K562 (cell line): ENCODE results near the gene OR52A5.
"Not testable (repeated sequence)": the region's sequence is repeated elsewhere in the genome, so short reads cannot be mapped to it uniquely, and the experiment has no call there.

Source experiments
- BHLHE40 ChIP-seq: IDR thresholded peaks from 2 replicates; pipeline ENCODE4 v1.6.1; 2011; ENCODE audit warnings: low read length, improper control_type of control experiment
- BRCA1 ChIP-seq, 2 experiments: fragments of 450-650 bp in 1 of 2; sonication (generic) in 1 of 2; formaldehyde crosslinking in 1 of 2; IDR thresholded peaks; 2 replicates each; pipeline versions ENCODE4 v1.5.0 to v1.6.1; 2017 to 2020; ENCODE audit warnings: mild to moderate bottlenecking in 1 of 2, missing genetic modification reagents in 1 of 2
- CBFA2T2 ChIP-seq: fragments of 450-650 bp; conservative IDR thresholded peaks from 2 replicates; pipeline ENCODE4 v1.6.1; 2017; ENCODE audit warnings: mild to moderate bottlenecking
- CREB3 ChIP-seq: fragments of 450-650 bp; conservative IDR thresholded peaks from 2 replicates; pipeline ENCODE4 v1.6.1; 2016; ENCODE audit warnings: missing genetic modification characterization, low read depth, mild to moderate bottlenecking, missing compliant biosample characterization, moderate library complexity
- CTCF ChIP-seq, 3 experiments: IDR thresholded peaks in 2 of 3; conservative IDR thresholded peaks in 1 of 3; 2 replicates each; pipeline ENCODE4 v1.5.1; 2011 to 2012; ENCODE audit warnings: low read length in 3 of 3, mild to moderate bottlenecking in 3 of 3, control low read depth in 2 of 3, improper control_type of control experiment in 1 of 3, inconsistent platforms in 1 of 3, low read depth in 1 of 3, mixed read lengths in 1 of 3, moderate library complexity in 1 of 3; ENCODE audit not compliant: insufficient read depth in 2 of 3
- KAT8 ChIP-seq: fragments of 450-650 bp; IDR thresholded peaks from 2 replicates; pipeline ENCODE4 v1.6.1; 2016; ENCODE audit warnings: low read depth, mild to moderate bottlenecking
- POLR2AphosphoS5 ChIP-seq: IDR thresholded peaks from 2 replicates; pipeline ENCODE4 v1.6.1; 2011; ENCODE audit warnings: mild to moderate bottlenecking, low read depth, low read length, moderate library complexity; ENCODE audit not compliant: control insufficient read depth, insufficient read depth
- SIRT6 ChIP-seq: IDR thresholded peaks from one replicate; pipeline ENCODE4 v1.6.1; 2012; ENCODE audit warnings: low read depth, mild to moderate bottlenecking, control low read depth, inconsistent platforms, low read length, moderate library complexity
- SMAD3 ChIP-seq: fragments of 450-650 bp; formaldehyde crosslinking; conservative IDR thresholded peaks from 2 replicates; pipeline ENCODE4 v1.4.0; 2020; ENCODE audit warnings: mild to moderate bottlenecking
- SMC3 ChIP-seq: conservative IDR thresholded peaks from 2 replicates; pipeline ENCODE4 v1.6.1; 2011; ENCODE audit warnings: low read depth, low read length, improper control_type of control experiment; ENCODE audit not compliant: insufficient read depth
- SRF ChIP-seq, 2 experiments: fragments of 250-450, 450-650 bp in 1 of 2; sonication (Bioruptor Pico) in 1 of 2; sonication (generic) in 1 of 2; formaldehyde crosslinking; IDR thresholded peaks; 2 replicates each; pipeline versions ENCODE4 v1.5.0 to v1.5.1; 2020 to 2022; ENCODE audit warnings: mild to moderate bottlenecking in 1 of 2, missing genetic modification reagents in 1 of 2
- ZBTB11 ChIP-seq, 3 experiments: fragments of 200-800 bp in 1 of 3; fragments of 250-450 bp in 1 of 3; fragments of 450-650 bp in 1 of 3; sonication (Bioruptor Pico) in 1 of 3; sonication (Bioruptor generic) in 1 of 3; formaldehyde crosslinking in 1 of 3; IDR thresholded peaks; 2 replicates each; pipeline versions ENCODE4 v1.6.1 to v1.8.0; 2016 to 2022; ENCODE audit warnings: mild to moderate bottlenecking in 2 of 3, missing genetic modification characterization in 2 of 3, missing compliant biosample characterization in 1 of 3, moderate library complexity in 1 of 3
- ZBTB17 ChIP-seq: fragments of 450-650 bp; formaldehyde crosslinking; IDR thresholded peaks from 2 replicates; pipeline ENCODE4 v1.4.0; 2020; ENCODE audit warnings: mild to moderate bottlenecking
- ZNF408 ChIP-seq: fragments of 250-450 bp; sonication (Bioruptor Pico); IDR thresholded peaks from 2 replicates; pipeline ENCODE4 v1.4.0; 2020; ENCODE audit warnings: low read depth, mild to moderate bottlenecking, moderate library complexity

DNA sequence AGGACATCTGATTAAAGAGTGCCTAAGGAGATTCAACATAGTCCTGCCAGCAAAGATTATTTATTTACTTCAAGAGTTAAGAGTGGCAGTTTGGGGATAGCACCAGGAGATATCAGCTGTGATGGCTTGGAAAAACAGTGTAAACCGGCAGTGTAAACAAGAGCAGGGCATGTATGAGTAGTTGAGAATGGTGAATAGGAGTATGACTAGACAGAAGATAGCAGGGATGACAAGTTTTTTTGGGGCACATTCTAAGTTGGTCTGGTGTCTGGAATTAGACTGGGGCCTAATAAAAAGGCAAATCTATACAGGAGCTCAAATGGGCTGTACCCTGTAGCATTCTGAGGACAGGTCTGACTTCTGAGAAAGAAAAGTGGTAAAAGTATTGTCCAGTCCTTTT is 22.9 kb upstream of the OR52A5 start:
- TF ChIP-seq KAT8; CTCF (IDR thresholded peaks at IDR 0.05 in 2 of 3, conservative IDR thresholded peaks at IDR 0.05 in 1 of 3; ENCODE audit: insufficient read depth in 2 of 3, low read depth in 1 of 3, low read length in 3 of 3); POLR2AphosphoS5; ZBTB17; SMAD3; SIRT6; CREB3 (tag); SMC3; CBFA2T2; SRF (CRISPR knock-in tag; IDR thresholded peaks at IDR 0.05); ZBTB11 (CRISPR knock-in tag; IDR thresholded peaks at IDR 0.05); BHLHE40; BRCA1 (IDR thresholded peaks at IDR 0.05); BRCA1 (CRISPR knock-in tag; IDR thresholded peaks at IDR 0.05); ZNF408: not testable (repeated sequence)
